ENCODE data around the gene GABARAPL2.
A peak's percentile ranks its signal among the peaks of the same experiment; 100 is the strongest.
"Not testable (repeated sequence)": the region's sequence is repeated elsewhere in the genome, so short reads cannot be mapped to it uniquely, and the experiment has no call there.

GABARAPL2 gene, protein sequence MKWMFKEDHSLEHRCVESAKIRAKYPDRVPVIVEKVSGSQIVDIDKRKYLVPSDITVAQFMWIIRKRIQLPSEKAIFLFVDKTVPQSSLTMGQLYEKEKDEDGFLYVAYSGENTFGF

DNA sequence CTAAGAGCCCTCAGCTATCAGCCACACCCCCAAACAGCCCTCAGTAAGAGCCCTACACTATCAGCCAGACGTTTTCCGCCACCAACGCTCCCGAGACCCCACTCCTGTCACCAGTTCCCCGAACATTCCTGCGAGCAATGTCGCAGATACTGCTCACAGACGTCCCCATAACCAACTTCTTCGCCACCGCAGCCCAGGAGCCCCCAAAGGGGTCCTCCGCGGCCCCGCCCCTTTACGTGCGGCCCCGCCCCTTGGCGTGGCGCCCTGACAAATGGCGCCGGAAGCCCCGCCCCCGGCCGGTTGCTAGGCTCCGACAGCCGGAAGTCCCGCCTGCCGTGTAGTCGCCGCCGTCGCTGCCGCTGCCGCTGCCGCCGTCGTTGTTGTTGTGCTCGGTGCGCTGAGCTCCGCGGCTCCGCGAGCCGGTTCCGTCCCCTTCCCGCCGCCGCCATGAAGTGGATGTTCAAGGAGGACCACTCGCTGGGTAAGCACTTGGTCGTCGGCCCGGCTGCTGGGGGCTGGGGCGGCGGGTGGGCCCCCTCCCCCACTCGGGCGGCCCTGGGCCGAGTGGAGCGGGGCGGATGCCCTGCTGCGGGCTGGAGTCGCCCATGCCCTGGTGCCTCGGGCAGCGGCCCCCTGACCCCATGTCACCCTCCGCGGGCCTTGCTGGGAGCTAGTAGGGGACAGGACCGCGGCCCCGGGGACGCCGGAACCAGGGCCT is at the start of gene GABARAPL2:
TSS of gene GABARAPL2 (plus strand) at position 340 of the 718 bp plus-strand sequence. CDS start at position 448, 108 bp downstream.
- peak; percentile 93 for DNase-seq (ENCODE audit: low read depth, low spot score)

DNA sequence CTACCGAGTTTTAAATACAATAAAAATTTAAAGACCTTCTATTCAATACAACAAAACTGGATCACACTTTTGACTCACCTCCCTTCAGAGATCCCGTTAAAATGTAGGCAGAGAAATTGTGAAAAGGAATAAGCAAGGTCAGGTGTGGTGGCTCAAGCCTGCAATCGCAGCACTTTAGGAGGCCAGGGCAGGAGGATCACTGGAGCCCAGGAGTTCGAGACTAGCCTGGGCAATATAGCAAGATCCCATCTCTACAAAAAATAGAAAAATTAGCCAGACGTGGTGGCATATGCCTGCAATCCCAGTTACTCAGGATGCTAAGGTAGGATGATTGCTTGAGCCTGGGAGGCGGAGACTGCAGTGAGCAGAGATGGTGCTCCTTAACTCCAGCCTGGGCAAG is 47.0 kb upstream of the GABARAPL2 start:
- DNase-seq (ENCODE audit: low read depth, low spot score) = no peak

DNA sequence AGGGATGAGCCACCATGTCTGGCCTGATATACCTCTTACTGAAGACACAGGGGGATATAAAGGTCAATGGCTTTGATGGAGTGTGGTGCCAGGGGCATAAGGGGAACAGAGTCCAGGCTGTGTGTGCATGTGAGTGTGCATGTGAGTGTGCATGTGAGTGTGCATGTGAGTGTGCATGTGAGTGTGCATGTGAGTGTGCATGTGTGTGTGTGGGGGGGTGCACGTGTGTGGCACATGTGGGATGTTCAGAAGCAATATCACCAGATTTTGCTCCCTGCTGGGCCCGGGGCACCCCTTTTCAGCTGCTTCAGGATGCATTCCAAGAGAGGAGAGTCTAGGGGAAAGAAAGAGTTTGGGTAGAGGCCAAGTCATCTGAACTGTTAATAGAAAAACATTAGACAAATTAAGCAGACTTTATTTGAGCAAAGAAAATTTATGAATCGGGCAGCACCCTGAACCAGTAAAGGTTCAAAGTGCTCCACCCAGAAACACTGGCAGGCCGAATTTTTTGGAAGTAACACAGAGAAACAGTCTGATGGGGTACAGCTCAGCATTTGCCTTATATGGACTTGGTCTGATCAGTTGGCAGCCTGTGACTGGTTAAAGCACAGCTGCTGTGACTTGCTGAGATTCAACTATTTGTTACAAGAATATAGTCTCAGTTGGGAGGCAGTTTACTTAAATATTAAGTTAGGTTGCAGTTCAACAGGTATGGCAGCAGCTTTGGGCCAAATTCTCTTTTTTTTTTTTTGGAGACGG is 40.0 kb upstream of the GABARAPL2 start:
- DNase-seq (ENCODE audit: low read depth, low spot score) = no peak

DNA sequence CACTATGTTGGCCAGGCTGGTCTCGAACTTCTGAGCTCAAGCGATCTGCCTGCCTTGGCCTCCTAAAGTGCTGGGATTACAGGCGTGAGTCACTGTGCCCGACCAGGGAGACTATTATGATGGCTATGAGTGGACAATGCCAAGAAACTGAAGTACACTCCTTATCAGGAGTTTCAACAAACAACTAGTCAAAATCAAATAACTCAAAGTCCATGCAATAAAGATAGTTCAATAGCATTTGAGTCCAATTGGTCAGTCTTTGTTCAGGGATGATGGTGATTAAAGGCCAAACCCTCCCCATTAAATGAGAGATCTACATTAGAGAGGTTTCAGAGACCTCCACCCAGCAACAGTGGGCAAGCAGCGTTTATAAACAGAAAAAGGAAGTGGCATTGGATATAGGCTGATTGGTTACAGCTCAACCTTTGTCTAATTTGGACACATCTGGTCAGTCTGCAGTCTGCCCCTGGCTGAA is 38.3 kb upstream of the GABARAPL2 start:
- no peak for DNase-seq (ENCODE audit: low read depth, low spot score)

DNA sequence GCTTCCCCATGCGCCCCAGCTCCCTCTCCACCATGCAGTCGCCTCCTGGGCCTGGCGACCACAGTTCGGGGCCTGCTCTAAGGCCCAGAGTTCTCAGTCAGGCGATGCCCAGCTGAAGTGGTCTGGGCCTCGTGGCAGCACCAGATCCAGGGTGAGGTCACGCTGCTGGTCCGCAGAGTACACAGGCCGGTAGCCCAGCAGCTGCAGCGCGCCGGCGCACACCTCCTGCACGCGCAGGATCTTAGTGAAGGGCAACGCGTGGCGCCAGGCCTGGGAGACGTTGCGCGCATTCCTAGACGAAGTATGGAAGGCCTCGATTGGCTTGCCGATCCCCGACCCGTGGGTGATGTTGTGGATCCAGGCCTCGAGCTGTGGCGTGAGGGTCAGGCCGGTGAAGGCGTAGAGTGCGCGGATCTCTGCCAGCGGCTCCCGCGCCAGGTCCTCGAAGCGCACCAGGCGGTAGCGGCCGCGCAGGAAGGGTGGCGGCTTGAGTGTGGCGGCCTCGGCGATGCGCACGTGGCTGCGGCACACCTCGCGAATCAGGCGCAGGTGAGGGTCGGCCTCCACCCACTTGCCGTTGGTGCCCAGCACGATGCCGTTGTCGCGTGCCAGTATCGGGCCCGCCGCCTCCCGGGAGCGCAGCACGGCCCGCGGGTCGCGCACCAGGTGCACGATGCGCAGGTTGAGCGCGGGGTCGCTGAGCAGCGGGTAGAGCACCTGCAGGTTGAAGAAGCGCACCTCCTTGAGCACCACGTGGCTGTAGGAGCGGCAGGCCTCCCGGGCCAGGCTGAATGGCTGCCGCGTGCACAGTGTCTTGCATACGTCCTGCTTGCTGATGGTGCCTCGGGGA is 36.9 kb upstream of the GABARAPL2 start:
- no peak for DNase-seq (ENCODE audit: low read depth, low spot score)

DNA sequence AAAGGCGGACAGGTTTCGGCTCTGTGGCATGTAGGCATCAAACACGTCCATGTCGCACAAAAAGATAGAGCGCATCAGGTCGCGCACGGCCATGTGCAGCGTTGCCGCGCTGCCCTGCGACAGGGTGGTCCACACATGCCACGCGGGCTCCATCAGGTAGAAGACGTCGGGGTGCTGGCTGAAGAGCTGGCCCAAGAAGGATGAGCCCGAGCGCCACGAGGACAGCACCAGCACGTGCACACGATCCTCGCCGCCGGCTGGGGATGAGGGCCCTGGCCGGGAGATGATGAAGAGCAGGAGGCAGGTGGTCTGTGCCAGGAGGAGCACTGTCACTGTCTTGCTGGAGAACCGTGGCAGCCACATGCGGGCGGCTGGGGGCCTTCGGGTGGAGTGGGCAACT is 36.2 kb upstream of the GABARAPL2 start:
- DNase-seq (ENCODE audit: low read depth, low spot score) = no peak

DNA sequence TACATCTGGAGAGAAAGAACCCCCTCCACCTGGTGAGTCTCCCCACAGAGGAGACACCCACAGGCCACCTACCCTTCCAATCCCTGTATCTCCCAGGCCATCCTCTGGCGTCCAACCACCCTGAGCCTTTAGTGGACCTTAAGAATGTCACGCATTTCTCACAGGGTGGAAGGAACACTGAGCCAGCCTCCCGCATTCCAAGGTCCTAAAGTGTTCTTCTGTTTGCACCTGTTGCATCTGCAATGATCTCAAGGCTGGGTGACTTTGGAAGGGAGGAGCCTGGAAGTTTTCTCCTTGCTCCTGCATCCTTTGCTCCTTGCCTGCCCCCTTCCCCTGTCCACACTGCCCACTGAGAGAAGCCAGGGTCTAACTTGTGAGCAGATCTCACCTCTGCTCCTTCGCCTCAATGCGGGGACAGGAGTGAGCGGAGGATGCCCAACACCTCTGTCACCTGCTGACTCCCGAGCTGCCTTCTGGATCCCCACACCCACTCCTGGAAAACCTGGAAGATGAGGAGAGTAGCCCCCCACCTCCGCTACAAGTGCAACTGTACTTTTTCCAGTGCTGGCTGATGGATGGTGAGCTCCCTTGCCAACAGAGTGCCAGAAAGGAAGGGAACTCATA is 33.9 kb upstream of the GABARAPL2 start:
- no peak for DNase-seq (ENCODE audit: low read depth, low spot score)

DNA sequence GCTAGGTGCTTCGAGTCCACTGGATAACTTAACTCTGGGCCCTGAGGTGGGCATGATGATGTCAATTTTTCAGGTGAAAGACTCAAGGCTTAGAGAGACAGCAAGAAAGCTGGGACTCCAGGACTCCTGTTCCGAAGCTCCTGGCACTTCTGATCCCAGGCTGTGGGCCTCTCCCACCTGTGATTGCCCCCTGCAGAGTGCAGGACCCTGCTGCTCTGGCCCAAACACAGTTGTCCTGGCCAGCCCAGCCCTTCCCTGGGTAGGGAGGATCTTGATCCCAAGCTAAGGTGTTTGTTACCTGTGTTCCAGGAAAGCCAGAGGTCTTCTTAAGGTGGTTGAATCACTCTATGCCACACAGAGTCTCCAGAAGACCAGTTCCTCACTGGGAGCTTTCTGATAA is 33.4 kb upstream of the GABARAPL2 start:
- DNase-seq (ENCODE audit: low read depth, low spot score) = no peak

DNA sequence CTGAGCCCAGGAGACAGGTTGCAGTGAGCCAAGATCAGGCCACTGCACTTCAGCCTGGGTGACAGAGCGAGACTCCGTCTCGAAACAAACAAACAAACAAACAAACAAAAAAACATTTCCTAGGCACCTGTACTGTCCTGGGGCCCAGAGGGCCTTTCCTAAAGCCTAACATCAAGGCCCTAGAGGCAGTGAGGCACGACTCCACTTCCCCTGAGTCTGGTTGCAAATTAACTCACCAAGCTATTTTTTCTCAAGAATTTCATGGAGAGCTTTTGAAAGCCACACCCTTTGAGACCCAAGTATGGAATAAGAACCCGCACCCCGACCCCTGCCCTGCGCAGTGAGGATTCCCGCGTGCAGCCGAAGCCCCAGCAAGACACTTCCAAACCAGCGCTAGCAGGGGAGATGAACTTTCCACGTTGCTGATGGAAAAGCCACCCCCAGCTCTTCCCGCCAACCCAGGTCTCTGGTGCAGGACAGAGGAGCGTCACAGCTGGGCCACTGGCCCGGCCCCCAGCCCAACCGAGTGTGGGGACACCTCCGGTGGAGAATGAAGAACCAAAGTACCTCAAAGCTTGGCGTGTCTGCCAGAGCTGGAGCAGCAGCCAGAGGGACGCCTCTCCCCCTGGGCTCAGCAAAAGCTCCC is 31.5 kb upstream of the GABARAPL2 start:
- no peak for DNase-seq (ENCODE audit: low read depth, low spot score)

DNA sequence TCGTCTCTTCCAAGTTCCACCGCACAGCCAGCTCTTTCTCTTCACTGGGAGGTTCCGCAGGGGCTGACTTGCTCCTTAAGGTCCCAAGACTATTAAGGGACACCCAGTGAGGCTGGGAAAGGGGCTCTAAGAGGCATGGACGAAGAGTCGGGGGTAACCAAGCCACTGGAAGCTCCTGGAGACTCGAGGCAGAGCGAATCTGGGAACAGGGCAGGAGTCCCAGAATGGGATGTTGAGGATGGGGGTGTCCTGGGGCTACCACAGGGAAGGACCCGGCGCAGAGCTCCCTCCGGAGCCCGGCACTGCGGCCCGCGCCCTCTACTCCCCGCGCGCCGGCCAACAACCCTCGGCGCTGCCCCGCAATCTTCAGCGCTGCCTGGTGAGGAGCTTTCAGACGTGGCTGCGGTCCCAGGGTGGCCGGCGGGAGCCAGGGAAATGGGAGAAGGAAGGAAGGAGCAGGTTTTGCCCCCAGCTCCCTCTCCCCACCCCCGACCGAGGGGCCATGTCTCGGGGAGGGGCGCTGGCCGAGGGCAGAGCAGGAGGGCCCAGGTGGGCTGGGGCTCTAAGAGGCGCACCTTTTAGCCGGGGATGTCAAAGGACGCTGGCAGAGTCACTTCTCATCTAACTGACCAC is 30.9 kb upstream of the GABARAPL2 start:
- DNase-seq (ENCODE audit: low read depth, low spot score) = no peak

DNA sequence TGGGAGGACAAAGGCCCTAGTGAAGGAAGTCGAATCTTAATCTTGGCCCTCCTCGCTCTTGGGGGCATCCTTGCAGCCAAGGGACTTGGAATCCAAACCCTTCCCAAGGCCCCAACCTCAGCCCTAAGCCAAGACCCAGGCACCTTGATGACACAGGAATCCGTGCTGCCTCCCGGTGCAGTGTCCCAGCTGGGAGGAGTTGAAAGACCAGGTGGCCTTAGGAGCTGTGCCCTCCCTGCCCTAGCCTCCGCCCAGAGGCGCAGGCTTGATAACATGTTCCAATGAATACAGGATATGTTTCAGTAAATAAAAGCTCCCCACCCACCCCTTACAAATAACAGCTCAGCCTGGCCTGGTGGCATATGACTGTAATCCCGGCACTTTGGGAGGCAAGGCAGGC is 30.3 kb upstream of the GABARAPL2 start, which contains the start of gene CHST5:
TSS of gene CHST5 (minus strand) at position 208 of the 400 bp plus-strand sequence. CDS start 5,724 bp downstream, outside the sequence.
- no peak for DNase-seq (ENCODE audit: low read depth, low spot score)

DNA sequence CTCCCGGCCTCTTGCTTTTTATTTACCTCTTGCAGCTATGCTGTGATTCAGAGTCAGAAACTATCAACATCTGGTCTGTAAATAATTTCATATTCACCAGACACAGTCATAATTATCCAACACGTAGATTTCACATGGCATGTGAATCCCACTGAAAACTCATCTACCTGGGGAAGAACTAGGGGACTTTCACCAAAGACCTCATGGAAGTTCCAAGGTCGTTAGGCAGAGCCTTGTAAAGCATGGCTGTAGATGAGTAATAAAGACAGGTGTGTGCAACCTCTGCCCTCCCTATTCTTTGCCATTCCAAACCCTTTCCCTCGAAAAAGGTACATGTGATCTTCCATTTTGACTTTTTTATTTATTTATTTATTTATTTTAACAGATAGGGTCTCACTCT is 28.4 kb upstream of the GABARAPL2 start:
- DNase-seq (ENCODE audit: low read depth, low spot score) = no peak

DNA sequence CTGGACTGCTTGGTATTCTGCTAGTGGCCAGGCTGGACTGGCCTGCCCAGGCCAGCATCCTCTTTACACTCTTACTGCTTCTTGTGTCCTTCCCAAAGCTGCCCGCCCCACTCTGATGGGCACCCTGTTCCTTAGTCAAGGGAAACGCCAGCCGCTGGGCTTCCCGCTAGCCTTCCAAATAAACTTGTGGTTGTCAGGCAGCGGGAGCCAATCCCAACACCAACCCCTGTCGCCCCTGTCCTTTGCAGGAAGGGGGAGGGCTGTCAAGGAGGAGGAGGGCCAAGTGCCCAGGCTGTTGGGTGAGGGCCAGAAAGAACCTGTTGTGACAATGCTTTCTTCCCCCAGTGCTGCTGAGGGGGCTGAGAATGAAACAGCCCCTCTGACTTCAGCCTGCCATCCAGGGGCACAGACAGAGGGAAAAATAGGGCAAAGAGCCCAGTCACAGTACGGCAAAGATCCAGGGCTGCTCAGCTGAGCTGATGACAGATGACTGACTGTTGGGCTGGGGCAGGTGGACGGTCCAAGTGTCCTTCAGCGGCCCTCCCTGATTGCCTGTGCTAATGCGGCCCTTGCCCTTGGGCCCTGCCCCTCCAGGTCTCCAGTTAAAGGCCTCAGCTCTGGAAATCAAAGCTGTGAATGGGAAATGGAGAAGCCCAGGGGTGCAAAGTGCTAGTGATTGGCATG is 27.2 kb upstream of the GABARAPL2 start:
- DNase-seq (ENCODE audit: low read depth, low spot score) = not testable (repeated sequence)

DNA sequence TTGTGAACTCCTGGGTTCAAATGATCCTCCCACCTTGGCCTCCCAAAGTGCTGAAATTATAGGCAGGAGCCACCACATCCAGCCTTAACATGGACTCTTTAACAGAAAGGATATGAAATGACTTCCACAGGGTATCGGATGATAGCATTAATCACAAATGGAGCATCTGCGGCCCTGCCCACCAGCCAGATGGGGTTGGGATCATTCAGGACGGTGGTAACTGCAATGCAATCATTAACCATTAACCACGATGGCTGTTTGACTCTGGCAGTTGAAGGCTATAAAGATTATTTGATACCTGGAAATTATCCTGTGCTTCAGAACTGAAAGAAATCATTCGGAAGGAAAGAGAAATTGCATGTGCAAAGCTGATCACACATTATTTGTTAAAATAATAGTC is 24.9 kb upstream of the GABARAPL2 start:
- no peak for DNase-seq (ENCODE audit: low read depth, low spot score)

DNA sequence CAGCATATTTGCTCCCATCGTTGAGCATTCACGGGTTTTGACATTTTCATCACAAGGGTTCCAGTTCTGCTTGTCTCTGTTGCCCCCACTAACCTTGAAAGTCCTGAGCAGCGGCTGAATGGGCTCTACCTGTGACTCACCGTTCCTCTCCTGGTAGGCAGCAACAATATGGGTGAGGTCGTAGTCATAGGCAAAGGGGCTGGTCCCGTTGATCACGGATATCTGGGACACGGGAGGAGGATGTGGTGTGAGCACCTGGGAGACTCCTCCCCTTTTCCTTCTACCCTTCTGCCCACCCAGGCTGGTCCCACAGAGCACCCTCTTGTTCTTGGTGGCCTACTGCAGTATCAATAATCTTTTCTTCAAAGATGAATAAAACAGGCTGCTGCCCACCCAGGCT is 23.7 kb upstream of the GABARAPL2 start:
- not testable (repeated sequence) for DNase-seq (ENCODE audit: low read depth, low spot score)

DNA sequence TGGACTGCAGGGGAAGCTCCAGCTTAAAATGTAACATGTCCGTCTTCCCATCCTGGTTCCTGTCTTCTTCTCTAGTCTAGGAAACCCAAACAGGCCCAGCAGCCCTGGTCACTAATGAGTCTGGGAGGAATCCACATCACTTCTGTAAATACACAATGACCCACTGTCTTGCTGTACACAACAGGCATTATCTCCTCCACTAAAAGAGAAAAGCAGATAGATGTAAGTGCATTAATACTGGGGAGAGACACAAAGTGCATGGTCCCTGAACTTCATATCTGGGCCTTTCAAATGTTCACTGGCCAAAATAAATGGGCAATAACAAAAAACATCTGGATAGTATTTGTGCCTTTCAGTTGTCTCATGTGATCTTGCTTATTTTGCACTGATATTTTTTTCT is 20.3 kb upstream of the GABARAPL2 start:
- not testable (repeated sequence) for DNase-seq (ENCODE audit: low read depth, low spot score)

DNA sequence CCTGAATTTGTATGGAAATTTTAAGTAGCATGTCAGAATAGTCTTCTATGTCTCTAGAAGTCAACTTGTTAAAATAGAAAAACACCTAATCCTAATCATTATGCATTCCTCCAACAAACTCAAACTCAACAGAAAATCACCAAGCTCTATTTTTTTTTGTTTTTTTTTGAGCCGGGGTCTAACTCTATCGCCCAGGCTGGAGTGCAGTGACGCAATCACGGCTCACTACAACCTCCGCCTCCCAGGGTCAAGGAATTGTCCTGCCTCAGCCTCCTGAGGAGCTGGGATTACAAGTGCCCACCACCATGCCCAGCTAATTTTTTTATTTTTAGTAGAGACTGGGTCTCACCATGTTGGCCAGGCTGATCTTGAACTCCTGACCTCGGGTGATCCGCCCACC is 19.9 kb upstream of the GABARAPL2 start:
- no peak for DNase-seq (ENCODE audit: low read depth, low spot score)

DNA sequence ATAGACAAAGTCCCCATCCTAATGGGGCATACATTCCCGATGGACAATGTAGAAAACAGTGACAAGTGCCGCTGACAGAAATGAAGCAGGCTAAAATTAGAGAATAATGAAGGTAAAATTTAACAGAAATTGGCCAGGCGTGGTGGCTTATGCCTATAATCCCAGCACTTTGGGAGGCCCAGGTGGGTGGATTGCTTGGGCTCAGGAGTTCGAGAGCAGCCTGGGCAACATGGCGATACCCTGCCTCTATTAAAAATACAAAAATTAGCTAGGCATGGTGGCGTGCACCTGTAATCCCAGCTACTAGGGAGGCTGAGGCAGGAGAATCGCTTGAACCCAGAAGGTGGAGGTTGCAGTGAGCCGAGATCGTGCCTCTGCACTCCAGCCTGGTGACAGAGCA is 17.7 kb upstream of the GABARAPL2 start:
- not testable (repeated sequence) for DNase-seq (ENCODE audit: low read depth, low spot score)

DNA sequence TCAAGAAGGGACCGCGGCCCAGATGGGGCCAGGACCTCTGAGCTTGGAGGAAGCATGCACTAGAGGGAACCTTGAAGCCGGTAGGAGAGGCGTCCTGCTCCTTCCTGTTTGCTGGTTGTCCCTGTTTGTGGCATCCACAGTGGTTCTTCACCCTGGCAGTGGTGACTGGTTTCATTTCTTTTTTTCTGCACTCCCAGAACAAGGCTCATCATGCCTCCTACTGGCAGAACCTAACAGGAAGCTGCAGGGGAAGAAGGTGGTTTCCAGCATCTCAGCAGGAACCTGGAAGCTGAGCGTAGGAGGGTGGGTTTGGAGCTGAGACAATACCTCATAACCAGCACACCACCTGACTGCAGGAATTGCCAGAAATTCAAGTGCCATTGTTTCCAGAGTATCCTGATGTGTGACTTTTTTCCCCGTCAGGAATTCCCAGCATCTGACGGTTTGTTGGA is 15.9 kb upstream of the GABARAPL2 start:
- DNase-seq (ENCODE audit: low read depth, low spot score) = peak; percentile 71

DNA sequence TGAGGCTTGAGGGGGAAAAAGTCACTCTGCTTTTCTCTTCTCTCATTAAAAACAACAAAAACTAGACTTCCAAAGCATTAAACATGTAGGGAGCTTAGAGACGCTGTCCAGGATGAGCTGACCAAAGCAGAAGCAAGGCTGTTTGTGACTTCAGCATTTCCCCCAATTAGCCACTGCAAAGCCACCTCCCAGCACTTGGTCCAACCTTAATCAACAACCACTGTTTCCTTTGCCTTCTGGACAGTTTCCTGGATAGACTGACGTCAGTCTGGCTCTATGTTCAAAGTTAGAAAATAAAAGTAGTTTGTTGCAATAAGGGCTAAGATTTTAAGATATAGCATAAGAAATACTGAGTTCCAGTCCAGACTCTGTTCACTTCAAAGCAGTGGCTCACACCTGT is 13.2 kb upstream of the GABARAPL2 start:
- no peak for DNase-seq (ENCODE audit: low read depth, low spot score)
